ENCODE data around the gene GOLGA8K. TPM values are rescaled to one million over a fixed set of nuclear protein-coding genes. Genes with fewer than 3 reads are reported as not detected.
"Not testable (repeated sequence)": the region's sequence is repeated elsewhere in the genome, so short reads cannot be mapped to it uniquely, and the experiment has no call there.

GOLGA8K gene
- total and polyA plus RNA-seq, 3 experiments from 2014 or later, result 0.13 TPM; not detected in 2

DNA sequence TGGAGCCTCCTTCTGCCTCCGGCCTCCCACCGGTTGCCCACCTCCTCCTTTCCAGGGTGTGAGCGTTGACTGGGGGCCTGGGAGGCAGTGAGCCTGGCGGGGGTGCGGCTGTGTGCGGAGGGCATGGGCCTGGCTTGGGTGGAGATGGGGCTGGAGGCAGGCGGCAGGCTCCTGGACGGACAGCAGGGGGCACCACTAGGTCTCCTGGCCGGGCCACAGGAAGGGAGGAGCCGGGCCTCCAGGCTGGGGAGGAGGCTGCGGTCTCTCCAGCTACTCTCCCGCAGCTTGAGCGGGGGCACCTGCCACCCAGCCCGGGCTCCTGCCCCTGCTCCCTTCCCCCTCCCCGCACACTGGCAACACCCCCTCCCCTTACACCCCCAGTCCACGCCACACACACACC, 38.1 kb downstream of the GOLGA8K start:
- peak in 4 of 5 donors; percentile 12 to 72 (median 33) for DNase-seq
- H3K4me1 ChIP-seq (ENCODE audit: insufficient read depth, low read length); H3K4me1 Mint-ChIP-seq; H3K9me3 ChIP-seq (ENCODE audit: low read length); CTCF ChIA-PET; H3K27ac Mint-ChIP-seq; H3K27ac ChIP-seq (ENCODE audit: low read depth, low read length); H3K27me3 ChIP-seq (ENCODE audit: insufficient read depth, low read length, poor library complexity, severe bottlenecking); H3K4me3 Mint-ChIP-seq; H3K36me3 Mint-ChIP-seq; H3K9me3 Mint-ChIP-seq; H3K36me3 ChIP-seq (ENCODE audit: insufficient read depth, low read length); H3K4me3 ChIP-seq (ENCODE audit: low read length); H3K27me3 Mint-ChIP-seq; POLR2A ChIA-PET: not testable (repeated sequence)

DNA sequence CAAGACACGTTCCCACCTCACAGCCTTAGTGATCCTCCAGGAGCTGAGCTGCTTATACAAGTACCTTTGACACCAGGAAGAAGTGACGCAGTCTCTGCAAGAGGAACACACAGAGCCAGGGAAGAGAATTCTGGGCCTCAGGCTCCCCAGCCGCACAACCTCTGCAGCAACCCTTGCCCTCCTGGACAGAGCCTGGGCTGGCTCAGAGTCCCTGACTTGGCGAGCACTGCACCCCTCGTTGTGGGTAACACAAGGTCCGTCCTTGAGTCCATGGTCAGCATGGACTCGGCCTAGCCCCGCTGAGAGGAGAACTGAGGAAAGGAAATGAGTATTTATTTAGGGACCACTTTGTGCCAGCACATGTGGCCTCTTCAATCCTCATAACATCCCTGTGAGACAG, 39.6 kb downstream of the GOLGA8K start:
- DNase-seq; H3K36me3 ChIP-seq (ENCODE audit: insufficient read depth, low read length); H3K27me3 Mint-ChIP-seq; H3K36me3 Mint-ChIP-seq; POLR2A ChIA-PET; H3K27ac ChIP-seq (ENCODE audit: low read depth, low read length); H3K27me3 ChIP-seq (ENCODE audit: insufficient read depth, low read length, poor library complexity, severe bottlenecking); H3K4me3 Mint-ChIP-seq; CTCF ChIA-PET; H3K4me1 Mint-ChIP-seq; H3K27ac Mint-ChIP-seq; H3K9me3 Mint-ChIP-seq; H3K9me3 ChIP-seq (ENCODE audit: low read length); H3K4me1 ChIP-seq (ENCODE audit: insufficient read depth, low read length); H3K4me3 ChIP-seq (ENCODE audit: low read length): not testable (repeated sequence)

DNA sequence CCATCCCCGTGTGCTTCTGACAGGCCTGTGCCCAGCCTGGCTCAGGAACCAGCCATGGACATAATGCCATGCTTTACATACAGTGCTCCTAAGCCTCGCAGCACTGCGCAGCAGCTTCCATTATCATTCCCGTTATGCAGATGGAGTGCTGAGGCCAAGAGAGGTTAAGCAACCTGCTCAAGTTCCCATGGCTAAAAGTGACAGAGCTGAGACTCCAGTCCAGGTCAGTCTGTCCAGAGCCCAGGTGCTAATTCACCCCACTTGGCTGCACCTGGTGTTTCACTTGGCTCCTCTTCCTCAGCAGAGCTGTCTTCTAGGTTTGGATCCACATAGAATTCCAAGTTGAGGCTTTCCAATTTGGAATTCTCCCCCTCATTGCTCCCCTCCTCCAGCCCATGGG, 41.4 kb downstream of the GOLGA8K start:
- H3K36me3 Mint-ChIP-seq; H3K27me3 Mint-ChIP-seq; DNase-seq; H3K9me3 Mint-ChIP-seq; H3K27ac Mint-ChIP-seq; H3K4me1 ChIP-seq (ENCODE audit: insufficient read depth, low read length); H3K27me3 ChIP-seq (ENCODE audit: insufficient read depth, low read length, poor library complexity, severe bottlenecking); H3K4me1 Mint-ChIP-seq; H3K4me3 Mint-ChIP-seq; H3K27ac ChIP-seq (ENCODE audit: low read depth, low read length); CTCF ChIA-PET; H3K4me3 ChIP-seq (ENCODE audit: low read length); H3K9me3 ChIP-seq (ENCODE audit: low read length); H3K36me3 ChIP-seq (ENCODE audit: insufficient read depth, low read length); POLR2A ChIA-PET: not testable (repeated sequence)

DNA sequence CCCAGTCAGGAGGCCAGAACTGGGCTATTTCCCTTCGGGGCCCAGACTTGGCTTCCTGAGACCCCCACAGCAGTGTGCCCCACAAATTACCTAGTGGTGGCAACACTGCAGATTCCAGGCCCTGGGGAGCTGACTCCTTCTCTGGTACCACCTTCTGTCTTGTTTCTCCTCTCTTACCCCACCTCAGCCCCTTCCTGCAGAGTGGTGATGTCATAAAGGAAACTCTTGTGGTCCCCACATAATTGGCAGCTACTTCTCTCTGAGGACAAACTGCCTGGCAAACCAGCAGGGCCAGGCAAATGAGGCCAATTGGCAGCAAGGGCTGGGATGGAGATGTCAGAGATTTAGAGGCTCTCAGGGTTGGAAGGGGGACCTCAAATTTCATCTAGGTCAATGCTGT, 44.6 kb downstream of the GOLGA8K start:
- H3K36me3 Mint-ChIP-seq; H3K27me3 Mint-ChIP-seq; H3K9me3 Mint-ChIP-seq; H3K27me3 ChIP-seq (ENCODE audit: insufficient read depth, low read length, poor library complexity, severe bottlenecking); CTCF ChIA-PET; H3K4me3 ChIP-seq (ENCODE audit: low read length); H3K4me1 Mint-ChIP-seq; H3K9me3 ChIP-seq (ENCODE audit: low read length); H3K27ac ChIP-seq (ENCODE audit: low read depth, low read length); H3K27ac Mint-ChIP-seq; POLR2A ChIA-PET; H3K36me3 ChIP-seq (ENCODE audit: insufficient read depth, low read length); H3K4me1 ChIP-seq (ENCODE audit: insufficient read depth, low read length); H3K4me3 Mint-ChIP-seq: not testable (repeated sequence)
- DNase-seq, result peak in 1 of 5 donors; percentile 30

DNA sequence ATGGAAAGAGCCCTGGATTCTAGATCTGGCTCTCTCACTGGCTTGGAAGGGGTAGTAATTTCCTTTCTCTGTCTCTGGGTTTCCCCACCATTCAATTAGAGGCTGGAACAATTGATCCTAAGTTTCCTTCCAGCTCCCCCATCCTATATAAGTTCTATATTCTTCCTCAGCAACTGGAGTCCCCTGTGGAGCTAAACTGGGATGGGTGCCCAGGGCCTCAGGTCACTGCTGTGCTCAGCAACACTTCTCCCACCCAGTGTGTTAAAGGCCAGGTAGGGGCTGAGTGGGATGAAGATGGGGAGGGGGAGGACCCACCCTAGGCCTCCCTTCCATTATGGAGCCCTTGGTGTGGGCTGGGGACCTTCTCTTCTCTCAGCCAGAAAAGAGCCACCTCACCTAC, 46.2 kb downstream of the GOLGA8K start:
- H3K4me3 Mint-ChIP-seq; H3K4me1 Mint-ChIP-seq; H3K27me3 Mint-ChIP-seq; H3K9me3 Mint-ChIP-seq; DNase-seq; CTCF ChIA-PET; H3K4me3 ChIP-seq (ENCODE audit: low read length); H3K9me3 ChIP-seq (ENCODE audit: low read length); H3K4me1 ChIP-seq (ENCODE audit: insufficient read depth, low read length); H3K27ac Mint-ChIP-seq; H3K27me3 ChIP-seq (ENCODE audit: insufficient read depth, low read length, poor library complexity, severe bottlenecking); H3K36me3 Mint-ChIP-seq; H3K27ac ChIP-seq (ENCODE audit: low read depth, low read length); H3K36me3 ChIP-seq (ENCODE audit: insufficient read depth, low read length); POLR2A ChIA-PET: not testable (repeated sequence)

DNA sequence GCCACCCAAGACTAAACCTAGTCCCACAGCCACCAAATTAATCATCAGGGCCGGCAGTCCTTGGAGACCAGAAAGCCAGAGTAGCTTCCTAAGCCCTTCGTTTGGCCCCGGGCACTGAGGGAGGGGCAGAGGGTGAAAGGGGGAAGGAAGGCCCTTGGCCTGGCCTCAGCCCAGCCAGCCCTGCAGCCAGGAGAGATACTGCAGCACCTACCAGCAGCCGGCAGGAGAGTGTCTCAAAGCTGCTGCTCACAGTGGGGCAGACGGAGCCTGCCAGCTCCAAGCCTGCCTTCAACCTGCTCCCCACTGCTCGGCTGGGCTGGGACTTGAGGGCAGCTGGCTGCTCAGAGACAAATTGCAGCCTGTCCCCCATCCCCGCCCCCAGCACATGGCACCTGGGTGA, 50.3 kb downstream of the GOLGA8K start:
- H3K9me3 Mint-ChIP-seq; POLR2A ChIA-PET; H3K4me1 Mint-ChIP-seq; H3K36me3 Mint-ChIP-seq; H3K36me3 ChIP-seq (ENCODE audit: insufficient read depth, low read length); H3K27me3 ChIP-seq (ENCODE audit: insufficient read depth, low read length, poor library complexity, severe bottlenecking); H3K9me3 ChIP-seq (ENCODE audit: low read length); H3K27me3 Mint-ChIP-seq; DNase-seq; H3K4me3 Mint-ChIP-seq; H3K4me1 ChIP-seq (ENCODE audit: insufficient read depth, low read length); H3K4me3 ChIP-seq (ENCODE audit: low read length); H3K27ac Mint-ChIP-seq; CTCF ChIA-PET; H3K27ac ChIP-seq (ENCODE audit: low read depth, low read length): not testable (repeated sequence)

DNA sequence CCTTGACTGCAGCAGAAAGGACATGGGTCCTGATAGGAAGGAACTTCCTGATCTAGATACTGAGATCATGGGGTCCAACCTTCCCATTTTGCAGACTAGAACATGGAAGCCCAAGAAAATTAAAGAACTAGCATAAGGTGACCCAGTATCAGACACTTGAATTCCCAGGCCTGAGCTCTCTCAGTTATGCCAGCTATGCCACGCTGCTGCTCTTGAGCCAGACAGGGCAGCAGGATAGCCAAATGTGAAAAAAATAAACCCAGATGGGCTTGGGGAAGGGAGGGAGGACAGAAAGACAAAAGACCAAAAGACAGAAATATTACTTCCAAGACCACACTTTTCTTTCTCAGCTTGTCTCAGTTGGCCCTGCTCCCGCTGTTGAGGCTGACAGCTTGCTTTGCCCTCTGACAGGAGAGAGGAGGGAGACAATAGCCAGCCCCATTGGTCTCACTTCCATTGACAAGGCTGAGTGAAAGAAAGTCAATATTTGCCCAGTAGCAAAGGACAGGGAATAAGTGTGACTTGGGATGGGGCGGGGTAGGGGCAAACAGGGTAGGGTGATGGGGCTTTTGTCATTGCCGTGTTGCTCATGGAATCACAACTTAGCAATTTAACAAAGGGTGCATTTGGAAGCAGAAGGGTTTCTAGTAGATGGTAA, 52.4 kb downstream of the GOLGA8K start:
- POLR2A ChIA-PET; DNase-seq; H3K4me3 Mint-ChIP-seq; CTCF ChIA-PET; H3K9me3 ChIP-seq (ENCODE audit: low read length); H3K36me3 Mint-ChIP-seq; H3K4me1 ChIP-seq (ENCODE audit: insufficient read depth, low read length); H3K4me1 Mint-ChIP-seq; H3K27me3 ChIP-seq (ENCODE audit: insufficient read depth, low read length, poor library complexity, severe bottlenecking); H3K9me3 Mint-ChIP-seq; H3K27ac ChIP-seq (ENCODE audit: low read depth, low read length); H3K27me3 Mint-ChIP-seq; H3K27ac Mint-ChIP-seq; H3K4me3 ChIP-seq (ENCODE audit: low read length); H3K36me3 ChIP-seq (ENCODE audit: insufficient read depth, low read length): not testable (repeated sequence)

DNA sequence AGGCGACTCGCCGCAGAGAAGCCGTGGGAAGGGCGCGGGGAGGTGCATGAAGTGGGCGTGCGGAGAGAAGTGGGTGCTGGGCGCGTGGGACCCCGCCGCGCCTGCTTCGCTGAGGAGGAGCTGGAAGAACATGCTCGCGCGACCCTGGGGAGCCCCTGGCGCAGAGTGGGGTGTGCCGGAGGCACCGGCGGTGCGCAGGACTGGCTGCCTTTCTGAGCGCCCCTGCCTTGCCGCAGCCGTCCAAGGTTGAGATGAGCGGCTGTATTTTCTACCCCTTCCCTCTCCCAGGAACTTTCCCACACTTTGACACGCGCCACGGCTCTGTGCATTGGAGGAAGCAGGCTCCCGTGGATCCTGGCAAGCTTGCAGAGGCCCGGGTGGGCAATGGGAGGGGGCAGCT, 56.1 kb downstream of the GOLGA8K start:
- H3K4me1 ChIP-seq (ENCODE audit: insufficient read depth, low read length); H3K36me3 ChIP-seq (ENCODE audit: insufficient read depth, low read length); H3K9me3 ChIP-seq (ENCODE audit: low read length); H3K4me3 Mint-ChIP-seq; H3K27ac Mint-ChIP-seq; H3K36me3 Mint-ChIP-seq; H3K4me1 Mint-ChIP-seq; H3K27ac ChIP-seq (ENCODE audit: low read depth, low read length); H3K4me3 ChIP-seq (ENCODE audit: low read length); POLR2A ChIA-PET; H3K9me3 Mint-ChIP-seq; CTCF ChIA-PET; H3K27me3 Mint-ChIP-seq; DNase-seq; H3K27me3 ChIP-seq (ENCODE audit: insufficient read depth, low read length, poor library complexity, severe bottlenecking): not testable (repeated sequence)

DNA sequence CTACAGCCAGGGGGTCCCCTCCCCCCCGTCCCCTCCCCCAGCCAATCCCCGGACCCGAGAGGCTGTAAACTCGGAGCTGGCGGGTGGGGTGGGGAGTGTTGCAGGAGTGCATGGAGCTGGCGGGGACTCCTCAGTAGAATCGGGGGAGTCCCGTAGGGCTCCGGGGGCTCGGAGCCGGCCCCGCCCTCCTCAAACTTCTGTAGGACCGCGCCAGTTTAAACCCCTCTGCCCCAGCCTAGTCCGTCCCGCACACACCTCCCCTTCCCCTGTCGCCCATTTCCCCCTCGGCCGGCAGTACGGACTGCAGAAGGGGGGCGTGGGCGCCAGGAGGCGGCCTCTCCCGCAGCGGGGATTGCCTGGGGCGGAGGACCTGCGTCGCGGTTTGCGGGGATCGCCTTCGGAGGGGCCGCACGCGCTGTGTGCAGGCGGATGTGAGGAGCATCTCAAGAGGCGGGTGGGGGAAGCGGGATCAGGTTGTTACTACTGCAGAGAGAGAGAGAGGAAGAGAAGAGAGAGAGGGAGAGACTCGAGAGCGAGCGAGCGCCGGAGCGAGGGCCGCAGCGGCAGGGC, 57.0 kb downstream of the GOLGA8K start:
- H3K27me3 ChIP-seq (ENCODE audit: insufficient read depth, low read length, poor library complexity, severe bottlenecking); H3K27ac ChIP-seq (ENCODE audit: low read depth, low read length); H3K27me3 Mint-ChIP-seq; H3K9me3 Mint-ChIP-seq; H3K27ac Mint-ChIP-seq; CTCF ChIA-PET; POLR2A ChIA-PET; H3K4me1 Mint-ChIP-seq; H3K9me3 ChIP-seq (ENCODE audit: low read length); H3K36me3 ChIP-seq (ENCODE audit: insufficient read depth, low read length); H3K4me3 ChIP-seq (ENCODE audit: low read length); H3K36me3 Mint-ChIP-seq; H3K4me1 ChIP-seq (ENCODE audit: insufficient read depth, low read length): not testable (repeated sequence)
- peak in 1 of 5 donors; percentile 43 for DNase-seq
- peak overlapping the region in 3 of 7 donors; percentile 40 to 65 (median 47) for H3K4me3 Mint-ChIP-seq
